ENCODE measurements around the gene SLC25A17.
"Not testable (repeated sequence)": the region's sequence is repeated elsewhere in the genome, so short reads cannot be mapped to it uniquely, and the experiment has no call there.

Gene SLC25A17

GRCh38 chr22:40818192-40818746, 877 bp downstream of the SLC25A17 start:
- DNase-seq, result no peak

GRCh38 chr22:40817737-40818136, 1.4 kb downstream of the SLC25A17 start:
- no peak for DNase-seq

- DNase-seq, result no peak
Observed at GRCh38 chr22:40813912-40814315, 5.2 kb downstream of the SLC25A17 start.

- no peak for DNase-seq
Observed at GRCh38 chr22:40808018-40808841, 10.9 kb downstream of the SLC25A17 start.

GRCh38 chr22:40806711-40807110, 12.4 kb downstream of the SLC25A17 start:
- DNase-seq, result no peak

- DNase-seq, result no peak
Observed at GRCh38 chr22:40805699-40806203, 13.4 kb downstream of the SLC25A17 start.

- DNase-seq, result no peak
Observed at GRCh38 chr22:40805239-40805638, 13.9 kb downstream of the SLC25A17 start.

- no peak for DNase-seq
Observed at GRCh38 chr22:40803321-40803720, 15.8 kb downstream of the SLC25A17 start.

GRCh38 chr22:40799008-40799407, 20.1 kb downstream of the SLC25A17 start:
- DNase-seq, result no peak

- no peak for DNase-seq
Observed at GRCh38 chr22:40797427-40797826, 21.7 kb downstream of the SLC25A17 start.

- no peak for DNase-seq
Observed at GRCh38 chr22:40792451-40792850, 26.7 kb downstream of the SLC25A17 start.

- DNase-seq, result no peak
Observed at GRCh38 chr22:40791241-40791640, 27.9 kb downstream of the SLC25A17 start.

- DNase-seq, result no peak
Observed at GRCh38 chr22:40789131-40789530, 30.0 kb downstream of the SLC25A17 start.

GRCh38 chr22:40782521-40782920, 36.6 kb downstream of the SLC25A17 start:
- no peak for DNase-seq

- not testable (repeated sequence) for DNase-seq
Observed at GRCh38 chr22:40781749-40782148, 37.4 kb downstream of the SLC25A17 start.

- DNase-seq, result no peak
Observed at GRCh38 chr22:40769761-40770160, 49.4 kb downstream of the SLC25A17 start.

GRCh38 chr22:40768206-40768605, 50.9 kb downstream of the SLC25A17 start:
- DNase-seq, result no peak

GRCh38 chr22:40766956-40767355, 52.2 kb downstream of the SLC25A17 start:
- no peak for DNase-seq

GRCh38 chr22:40764763-40765441, 54.2 kb downstream of the SLC25A17 start:
- DNase-seq, result no peak

- no peak for DNase-seq
Observed at GRCh38 chr22:40759294-40759840, 59.8 kb downstream of the SLC25A17 start.

GRCh38 chr22:40758851-40759250, 60.3 kb downstream of the SLC25A17 start:
- not testable (repeated sequence) for DNase-seq

- no peak for DNase-seq
Observed at GRCh38 chr22:40758390-40758789, 60.8 kb downstream of the SLC25A17 start.

GRCh38 chr22:40757071-40757470, 62.1 kb downstream of the SLC25A17 start:
- no peak for DNase-seq

- DNase-seq, result no peak
Observed at GRCh38 chr22:40753114-40753513, 66.0 kb downstream of the SLC25A17 start.
